Fibroblast of villous mesenchyme (primary cell): ENCODE results near the gene TUBA3C. TPM values are rescaled to one million over a fixed set of nuclear protein-coding genes. Genes with fewer than 3 reads are reported as not detected.
"Not testable (repeated sequence)": the region's sequence is repeated elsewhere in the genome, so short reads cannot be mapped to it uniquely, and the experiment has no call there.

ENCODE experiments used
- DNase-seq: peaks from one replicate; pipeline ENCODE4 v3.0.0-alpha.2; 2010; ENCODE audit warnings: low read depth
- H3K4me3 ChIP-seq: 2 replicates; pipeline ENCODE4 v1.5.1; 2011; ENCODE audit warnings: low read depth, mild to moderate bottlenecking, low read length
- total RNA-seq: library from RNA; depleted of rRNA; stranded (reverse); fragments of >200 nt; gene quantifications from 2 replicates; pipeline ENCODE4 v1.2.3, GENCODE V29; 2012
- TF ChIP-seq, protein P1 (sequence below): IDR thresholded peaks from 2 replicates; pipeline ENCODE4 v1.5.1; 2012; ENCODE audit warnings: low read depth, mild to moderate bottlenecking, low read length; ENCODE audit not compliant: insufficient read depth

The TUBA3C gene
- total RNA-seq = not detected in 2 replicates

GRCh38 chr13:19181621-19182485 is at the start of gene TUBA3C:
Gene TUBA3C (minus strand): TSS chr13:19181824. CDS start chr13:19181747, 77 bp downstream.
- DNase-seq = no peak
- TF ChIP-seq, protein P1, sequence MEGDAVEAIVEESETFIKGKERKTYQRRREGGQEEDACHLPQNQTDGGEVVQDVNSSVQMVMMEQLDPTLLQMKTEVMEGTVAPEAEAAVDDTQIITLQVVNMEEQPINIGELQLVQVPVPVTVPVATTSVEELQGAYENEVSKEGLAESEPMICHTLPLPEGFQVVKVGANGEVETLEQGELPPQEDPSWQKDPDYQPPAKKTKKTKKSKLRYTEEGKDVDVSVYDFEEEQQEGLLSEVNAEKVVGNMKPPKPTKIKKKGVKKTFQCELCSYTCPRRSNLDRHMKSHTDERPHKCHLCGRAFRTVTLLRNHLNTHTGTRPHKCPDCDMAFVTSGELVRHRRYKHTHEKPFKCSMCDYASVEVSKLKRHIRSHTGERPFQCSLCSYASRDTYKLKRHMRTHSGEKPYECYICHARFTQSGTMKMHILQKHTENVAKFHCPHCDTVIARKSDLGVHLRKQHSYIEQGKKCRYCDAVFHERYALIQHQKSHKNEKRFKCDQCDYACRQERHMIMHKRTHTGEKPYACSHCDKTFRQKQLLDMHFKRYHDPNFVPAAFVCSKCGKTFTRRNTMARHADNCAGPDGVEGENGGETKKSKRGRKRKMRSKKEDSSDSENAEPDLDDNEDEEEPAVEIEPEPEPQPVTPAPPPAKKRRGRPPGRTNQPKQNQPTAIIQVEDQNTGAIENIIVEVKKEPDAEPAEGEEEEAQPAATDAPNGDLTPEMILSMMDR = no peak
- no peak within 1 kb of the TSS for H3K4me3 ChIP-seq

DNA sequence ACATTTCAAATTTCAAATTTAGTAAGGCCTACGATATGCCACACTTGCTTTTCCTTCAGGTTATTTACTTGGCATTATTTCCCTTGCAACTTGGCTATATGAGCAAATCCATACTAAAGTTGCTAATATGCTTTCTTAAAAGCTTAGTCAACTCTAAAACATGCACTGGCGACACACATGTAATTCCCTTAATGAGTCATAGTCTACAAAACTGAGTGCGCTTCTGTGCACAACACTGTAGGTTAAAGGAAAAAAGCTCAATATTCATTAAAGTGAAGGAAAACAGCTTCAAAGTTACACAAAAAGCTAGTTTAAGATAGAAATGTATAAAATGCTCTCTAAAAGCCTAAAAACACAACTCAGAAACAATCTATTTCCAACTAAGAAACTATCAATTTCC is 25.8 kb upstream of the TUBA3C start:
- H3K4me3 ChIP-seq, DNase-seq: not testable (repeated sequence)

GRCh38 chr13:19192622-19193021 is 11.0 kb upstream of the TUBA3C start:
- not testable (repeated sequence) for H3K4me3 ChIP-seq

GRCh38 chr13:19189911-19190310 is 8.3 kb upstream of the TUBA3C start:
- DNase-seq = not testable (repeated sequence)

More at GRCh38 chr13:19192622-19193021, 11.0 kb upstream of the TUBA3C start:
- not testable (repeated sequence) for DNase-seq

DNA sequence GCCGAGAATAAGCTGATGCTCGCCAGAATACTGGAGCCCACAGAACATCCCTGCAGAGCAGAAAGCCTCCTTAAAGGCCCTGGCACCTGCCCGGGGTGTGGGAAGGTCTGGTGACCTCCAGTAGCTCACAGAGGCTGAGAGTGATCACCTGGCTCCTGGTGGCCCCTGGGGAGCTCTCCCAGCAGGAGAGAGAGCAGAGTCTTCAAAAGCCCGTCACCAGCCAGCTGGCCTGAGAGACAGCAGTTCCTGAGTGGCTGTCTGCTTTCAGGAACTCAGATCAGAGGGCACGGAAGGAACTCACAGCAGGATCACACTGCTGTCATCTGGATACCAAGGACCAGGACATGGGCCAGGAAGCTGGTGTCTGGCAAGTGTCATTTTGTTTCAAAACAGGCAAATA is 7.7 kb upstream of the TUBA3C start:
- not testable (repeated sequence) for DNase-seq, H3K4me3 ChIP-seq

More at GRCh38 chr13:19189911-19190310, 8.3 kb upstream of the TUBA3C start:
- H3K4me3 ChIP-seq = not testable (repeated sequence)

DNA sequence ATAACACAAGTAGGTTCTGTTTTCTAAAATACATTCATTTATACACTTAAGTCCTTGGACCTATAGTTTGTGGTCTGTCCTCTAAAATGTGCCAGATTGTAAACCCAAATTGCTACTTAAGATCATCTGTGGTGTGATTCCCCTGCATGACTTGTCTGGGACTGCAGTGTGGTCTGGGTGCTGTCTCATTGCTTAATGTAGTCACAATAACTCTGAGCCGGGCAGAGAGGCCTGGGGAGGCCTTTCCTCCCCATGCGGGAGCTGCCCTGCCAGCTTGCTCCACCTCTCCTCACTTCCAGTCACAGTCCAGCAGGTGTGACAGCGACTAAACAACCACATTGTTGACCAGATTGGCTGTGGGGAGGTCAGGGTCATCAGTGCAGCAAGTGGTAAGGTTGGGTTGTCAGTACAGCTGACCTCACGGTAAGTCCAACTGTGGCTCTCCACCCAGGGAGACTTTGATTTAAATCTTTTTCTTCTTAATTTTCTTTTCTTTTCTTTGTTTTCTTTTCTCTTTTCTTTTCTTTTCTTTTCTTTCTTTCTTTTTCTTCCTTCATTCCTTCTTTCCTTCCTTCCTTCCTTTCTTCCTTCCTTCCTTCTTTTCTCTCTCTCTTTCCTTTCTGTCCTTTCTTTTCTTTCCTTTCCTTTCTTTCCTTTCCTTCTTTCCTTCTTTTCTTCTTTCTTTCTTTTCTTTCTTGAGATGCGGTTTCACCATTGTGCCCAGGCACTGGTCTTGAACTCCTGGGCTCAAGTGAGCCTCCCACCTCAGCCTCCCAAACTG is 4.4 kb upstream of the TUBA3C start:
- H3K4me3 ChIP-seq = no peak overlapping the region
- no peak for DNase-seq
- TF ChIP-seq, protein P1 = no peak

- no peak for DNase-seq
- TF ChIP-seq, protein P1 = no peak
- no peak overlapping the region for H3K4me3 ChIP-seq
Measured at GRCh38 chr13:19185086-19185864, 3.7 kb upstream of the TUBA3C start.

GRCh38 chr13:19184176-19184575 is 2.6 kb upstream of the TUBA3C start:
- H3K4me3 ChIP-seq = no peak overlapping the region
- DNase-seq = no peak
- TF ChIP-seq, protein P1 = no peak
